Measurements from ENCODE around the gene WASF2. TPM values are rescaled to one million over a fixed set of nuclear protein-coding genes. Genes with fewer than 3 reads are reported as not detected.
A peak's percentile ranks its signal among the peaks of the same experiment; 100 is the strongest.

Gene WASF2
- total RNA-seq, 1 experiment from 2014 or later: 104 TPM

- no peak for DNase-seq (ENCODE audit: low spot score)
- Mint-ChIP-seq H3K36me3 (peaks cover 60% of the 10 kb centered on the region), H3K27me3 (ENCODE audit: low read depth) (no peaks in the 10 kb centered on the region), H3K4me3 (no peak overlapping the region), H3K27ac (peak overlapping the region; percentile 50; the same call in 1 of the 2 replicates), H3K9me3 (no peaks in the 10 kb centered on the region), H3K4me1 (peaks cover 41% of the 10 kb centered on the region)
- POLR2A ChIA-PET: interaction anchor here (0.6 to 1.1 kb wide), 5 partner anchors 11 to 913 kb away, joined by 3 to 7 read pairs (median 4); no protein-coding TSS in a partner anchor
- TF ChIP-seq CTCF (IDR thresholded peaks at IDR 0.05): 0 out of 2 replicates have a peak, but pooled peaks have one; percentile 1
- TF ChIP-seq JUN (CRISPR knock-in tag; IDR thresholded peaks at IDR 0.05): no peak
- peak; percentile 67 for ATAC-seq
- CTCF ChIA-PET: interaction anchor here (0.6 to 4.3 kb wide), 53 partner anchors 9 to 449 kb away, joined by 3 to 67 read pairs (median 4); partner anchors contain the start of genes AHDC1, MAP3K6 and WASF2
These were observed 73.4 kb downstream of the WASF2 start for GRCh38 chr1:27416387-27417111.

- ATAC-seq (no peak), DNase-seq (ENCODE audit: low spot score) (no peak)
- Mint-ChIP-seq H3K4me1 (peaks cover 21% of the 10 kb centered on the region), H3K36me3 (peaks cover 79% of the 10 kb centered on the region), H3K4me3 (no peak overlapping the region), H3K27ac (no peak overlapping the region), H3K27me3 (ENCODE audit: low read depth) (no peaks in the 10 kb centered on the region), H3K9me3 (no peaks in the 10 kb centered on the region)
- TF ChIP-seq IRF1 (CRISPR knock-in tag; IDR thresholded peaks at IDR 0.05) (no peak), ETV6 (CRISPR knock-in tag; IDR thresholded peaks at IDR 0.05) (no peak), ZBTB43 (CRISPR knock-in tag; IDR thresholded peaks at IDR 0.05) (no peak), E2F1 (CRISPR knock-in tag; IDR thresholded peaks at IDR 0.05) (no peak), HMGA2 (CRISPR knock-in tag; IDR thresholded peaks at IDR 0.05) (no peak), HMGXB4 (CRISPR knock-in tag; IDR thresholded peaks at IDR 0.05) (no peak), MXD4 (CRISPR knock-in tag; IDR thresholded peaks at IDR 0.05; ENCODE audit: borderline replicate concordance) (no peak), ELF4 (CRISPR knock-in tag; IDR thresholded peaks at IDR 0.05; ENCODE audit: low read depth) (no peak)
- ChIA-PET CTCF (no interaction called here), POLR2A (no interaction called here)
These were observed 75.9 kb downstream of the WASF2 start for GRCh38 chr1:27414091-27414490.

GRCh38 chr1:27413004-27413403, 77.0 kb downstream of the WASF2 start:
- TF ChIP-seq E2F1 (CRISPR knock-in tag; IDR thresholded peaks at IDR 0.05): no peak
- TF ChIP-seq IRF1 (CRISPR knock-in tag; IDR thresholded peaks at IDR 0.05): no peak
- TF ChIP-seq PREB (CRISPR knock-in tag; IDR thresholded peaks at IDR 0.05; ENCODE audit: borderline replicate concordance): no peak
- 0 out of 2 replicates have a peak, but pooled peaks have one; percentile 26 for TF ChIP-seq E2F4 (CRISPR knock-in tag; IDR thresholded peaks at IDR 0.05; ENCODE audit: borderline replicate concordance, low read depth)
- no peak for TF ChIP-seq ERG (CRISPR knock-in tag; IDR thresholded peaks at IDR 0.05)
- TF ChIP-seq RELA (CRISPR knock-in tag; IDR thresholded peaks at IDR 0.05; ENCODE audit: borderline replicate concordance): no peak
- no peak for TF ChIP-seq ZNF671 (CRISPR knock-in tag; IDR thresholded peaks at IDR 0.05)
- no peak for ATAC-seq
- no peak for DNase-seq (ENCODE audit: low spot score)
- no peak overlapping the region for H3K4me3 Mint-ChIP-seq
- H3K27ac Mint-ChIP-seq: no peak overlapping the region
- ChIA-PET CTCF (no interaction called here), POLR2A (no interaction called here)
- H3K9me3 Mint-ChIP-seq: no peaks in the 10 kb centered on the region
- H3K36me3 Mint-ChIP-seq: peaks cover 83% of the 10 kb centered on the region
- peaks cover 10% of the 10 kb centered on the region for H3K4me1 Mint-ChIP-seq
- no peaks in the 10 kb centered on the region for H3K27me3 Mint-ChIP-seq (ENCODE audit: low read depth)

Measured in WTC11 (cell line).